ENCODE measurements around the gene BMAL1.

BMAL1 gene

DNA sequence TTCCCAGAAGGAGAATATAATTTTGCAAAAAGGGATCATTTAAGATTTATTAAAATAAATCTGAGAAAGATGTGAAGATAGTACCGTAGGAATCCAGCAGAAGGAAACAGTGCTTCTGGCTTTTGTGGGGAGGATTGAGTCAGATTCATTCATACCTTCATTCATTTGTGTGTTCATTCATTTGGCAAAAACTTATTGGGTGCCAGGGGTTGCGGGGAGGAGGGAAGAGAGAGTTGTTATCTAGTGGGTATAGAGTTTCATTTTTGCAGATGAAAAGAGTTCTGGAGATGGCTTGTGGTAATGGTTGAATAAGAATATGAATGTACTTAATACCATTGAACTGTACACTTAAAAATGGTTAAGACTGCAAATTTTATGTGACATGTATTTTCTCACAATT lies 31.1 kb downstream of the BMAL1 start:
- H3K36me3 Mint-ChIP-seq (ENCODE audit: low read depth) = no peaks in the 10 kb centered on the region

DNA sequence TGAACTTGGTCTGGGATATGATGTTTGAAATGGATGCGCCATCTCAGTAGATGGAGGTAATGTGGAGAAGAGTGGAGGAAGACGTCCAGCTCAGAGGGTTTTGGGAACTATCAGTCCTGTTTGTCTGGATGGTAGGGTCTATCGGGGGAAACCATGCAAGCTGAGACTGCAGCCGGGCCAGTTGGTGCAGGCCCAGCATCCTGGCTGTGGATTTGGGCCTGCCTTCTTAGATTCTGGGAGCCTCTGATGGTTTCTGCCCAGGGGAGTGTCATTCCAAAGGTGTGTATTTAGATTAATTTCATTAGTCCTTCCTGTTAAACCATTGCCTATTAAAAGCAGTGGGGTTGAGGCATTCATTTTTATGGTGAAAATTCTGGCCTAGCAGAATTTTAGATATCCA lies 31.6 kb downstream of the BMAL1 start:
- no peaks in the 10 kb centered on the region for H3K9me3 Mint-ChIP-seq

More for the DNA sequence above, 31.1 kb downstream of the BMAL1 start:
- H3K9me3 Mint-ChIP-seq = no peaks in the 10 kb centered on the region
- H3K27me3 Mint-ChIP-seq (ENCODE audit: low read depth, poor library complexity) = peaks cover 6% of the 10 kb centered on the region
- H3K27ac Mint-ChIP-seq = no peak overlapping the region
- no peak overlapping the region for H3K4me3 Mint-ChIP-seq
- TF ChIP-seq, protein P1, sequence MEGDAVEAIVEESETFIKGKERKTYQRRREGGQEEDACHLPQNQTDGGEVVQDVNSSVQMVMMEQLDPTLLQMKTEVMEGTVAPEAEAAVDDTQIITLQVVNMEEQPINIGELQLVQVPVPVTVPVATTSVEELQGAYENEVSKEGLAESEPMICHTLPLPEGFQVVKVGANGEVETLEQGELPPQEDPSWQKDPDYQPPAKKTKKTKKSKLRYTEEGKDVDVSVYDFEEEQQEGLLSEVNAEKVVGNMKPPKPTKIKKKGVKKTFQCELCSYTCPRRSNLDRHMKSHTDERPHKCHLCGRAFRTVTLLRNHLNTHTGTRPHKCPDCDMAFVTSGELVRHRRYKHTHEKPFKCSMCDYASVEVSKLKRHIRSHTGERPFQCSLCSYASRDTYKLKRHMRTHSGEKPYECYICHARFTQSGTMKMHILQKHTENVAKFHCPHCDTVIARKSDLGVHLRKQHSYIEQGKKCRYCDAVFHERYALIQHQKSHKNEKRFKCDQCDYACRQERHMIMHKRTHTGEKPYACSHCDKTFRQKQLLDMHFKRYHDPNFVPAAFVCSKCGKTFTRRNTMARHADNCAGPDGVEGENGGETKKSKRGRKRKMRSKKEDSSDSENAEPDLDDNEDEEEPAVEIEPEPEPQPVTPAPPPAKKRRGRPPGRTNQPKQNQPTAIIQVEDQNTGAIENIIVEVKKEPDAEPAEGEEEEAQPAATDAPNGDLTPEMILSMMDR (IDR thresholded peaks at IDR 0.05) = no peak
- no peak for DNase-seq
- peaks cover 16% of the 10 kb centered on the region for H3K4me1 Mint-ChIP-seq

DNA sequence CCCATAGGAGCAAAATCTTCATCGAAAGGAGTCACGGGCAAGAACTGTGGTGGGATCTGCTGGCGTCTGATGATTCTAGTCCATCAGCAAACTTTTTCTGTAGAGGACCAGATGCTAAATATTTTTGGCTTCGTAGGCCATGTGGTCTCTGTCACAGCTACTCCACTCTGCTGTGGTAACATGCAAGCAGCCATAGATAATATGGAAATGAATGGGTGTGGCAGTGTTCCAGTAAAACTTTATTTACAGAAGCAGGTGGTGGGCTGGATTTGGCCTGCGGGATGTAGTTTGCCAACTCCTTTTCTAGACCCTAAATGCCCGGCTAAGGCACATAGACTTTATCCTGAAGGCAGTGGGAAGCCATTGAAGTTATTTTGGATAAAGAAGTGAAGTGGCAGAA lies 32.9 kb downstream of the BMAL1 start:
- DNase-seq = no peak
- Mint-ChIP-seq H3K27me3 (ENCODE audit: low read depth, poor library complexity) (peaks cover 3% of the 10 kb centered on the region), H3K9me3 (no peaks in the 10 kb centered on the region), H3K36me3 (ENCODE audit: low read depth) (no peaks in the 10 kb centered on the region), H3K4me3 (no peak overlapping the region), H3K4me1 (peaks cover 23% of the 10 kb centered on the region), H3K27ac (no peak overlapping the region)
- TF ChIP-seq, protein P1 (IDR thresholded peaks at IDR 0.05) = no peak

More for the DNA sequence above, 31.6 kb downstream of the BMAL1 start:
- H3K27ac Mint-ChIP-seq = no peak overlapping the region
- peaks cover 3% of the 10 kb centered on the region for H3K27me3 Mint-ChIP-seq (ENCODE audit: low read depth, poor library complexity)
- peaks cover 20% of the 10 kb centered on the region for H3K4me1 Mint-ChIP-seq
- H3K4me3 Mint-ChIP-seq = no peak overlapping the region
- no peaks in the 10 kb centered on the region for H3K36me3 Mint-ChIP-seq (ENCODE audit: low read depth)
- no peak for DNase-seq
- TF ChIP-seq, protein P1 (IDR thresholded peaks at IDR 0.05) = no peak

DNA sequence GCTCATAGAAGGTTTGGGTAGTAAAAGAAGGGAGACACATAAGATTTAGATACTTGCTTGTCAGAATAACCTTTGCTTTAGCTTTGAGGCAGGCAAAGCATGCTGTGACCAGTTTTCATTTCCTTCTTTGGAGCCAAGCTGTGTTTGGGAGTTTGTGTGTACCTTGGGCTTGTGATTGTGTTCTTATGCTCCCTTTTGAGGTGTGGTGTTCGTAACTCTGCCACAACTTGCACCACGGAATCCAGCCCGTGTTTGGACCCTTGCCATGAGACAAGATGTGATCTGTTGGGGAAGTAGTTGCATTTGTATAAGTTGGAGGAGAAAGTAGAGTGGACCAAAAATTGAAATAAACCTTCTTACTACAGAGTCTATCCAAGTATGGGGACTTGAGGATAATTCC lies 34.0 kb downstream of the BMAL1 start:
- no peak overlapping the region for H3K4me3 Mint-ChIP-seq
- TF ChIP-seq, protein P1 (IDR thresholded peaks at IDR 0.05) = no peak
- H3K9me3 Mint-ChIP-seq = no peaks in the 10 kb centered on the region
- no peaks in the 10 kb centered on the region for H3K36me3 Mint-ChIP-seq (ENCODE audit: low read depth)
- no peak overlapping the region for H3K27ac Mint-ChIP-seq
- H3K4me1 Mint-ChIP-seq = peaks cover 31% of the 10 kb centered on the region
- H3K27me3 Mint-ChIP-seq (ENCODE audit: low read depth, poor library complexity) = peaks cover 3% of the 10 kb centered on the region
- no peak for DNase-seq

DNA sequence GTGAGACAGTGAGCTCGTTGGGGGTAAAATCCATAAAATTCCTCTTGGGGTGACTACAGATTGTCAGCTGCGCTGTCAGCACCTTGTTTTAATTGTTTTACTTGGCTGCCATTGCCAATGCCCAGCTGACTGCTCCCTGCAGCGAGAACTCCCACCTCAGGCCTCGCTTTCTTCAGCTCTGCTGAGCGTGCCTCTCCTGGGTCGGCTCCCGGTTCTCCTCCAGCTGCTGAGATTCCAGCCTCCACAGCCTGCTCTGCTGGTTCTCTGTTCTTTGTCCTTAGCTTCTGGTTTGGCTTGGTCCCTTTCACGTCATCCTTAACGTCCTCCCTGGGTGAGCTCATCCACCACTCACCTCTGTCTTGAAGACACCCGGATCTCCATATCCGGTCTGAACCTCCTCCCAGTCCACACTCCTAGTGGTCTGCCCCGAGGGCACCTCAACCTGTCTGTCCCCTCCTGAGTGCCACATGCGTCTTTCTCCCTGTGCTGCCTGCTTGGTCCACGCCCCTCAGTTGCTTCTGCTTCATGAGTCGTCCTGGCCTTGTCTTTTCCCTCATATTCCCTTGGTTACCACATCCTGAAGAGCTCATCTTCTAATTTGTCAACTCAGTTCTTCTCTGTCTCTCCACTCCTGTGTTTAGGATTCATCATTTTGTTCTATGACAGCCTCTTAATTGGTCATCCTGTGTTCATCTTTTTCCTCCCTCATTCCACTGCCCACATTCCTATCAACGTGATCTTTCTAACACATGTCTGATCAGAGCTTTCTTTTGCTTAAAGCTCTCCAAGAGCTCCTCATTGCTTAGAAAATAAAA lies 35.6 kb downstream of the BMAL1 start:
- Mint-ChIP-seq H3K27ac (peak overlapping the region; percentile 24), H3K4me3 (no peak overlapping the region), H3K27me3 (ENCODE audit: low read depth, poor library complexity) (peaks cover 3% of the 10 kb centered on the region), H3K4me1 (peaks cover 31% of the 10 kb centered on the region), H3K36me3 (ENCODE audit: low read depth) (no peaks in the 10 kb centered on the region), H3K9me3 (no peaks in the 10 kb centered on the region)
- TF ChIP-seq, protein P1 (IDR thresholded peaks at IDR 0.05) = no peak
- DNase-seq = no peak
